GM21515 (cell line): Measurements from ENCODE around the gene LIN7B.
"Not testable (repeated sequence)": the region's sequence is repeated elsewhere in the genome, so short reads cannot be mapped to it uniquely, and the experiment has no call there.

ENCODE experiments used
- ATAC-seq: cut with Tn5 transposase; IDR thresholded peaks from one replicate; pipeline ENCODE4 v1.9.1; 2021; ENCODE audit not compliant: unreplicated experiment

Gene LIN7B, protein sequence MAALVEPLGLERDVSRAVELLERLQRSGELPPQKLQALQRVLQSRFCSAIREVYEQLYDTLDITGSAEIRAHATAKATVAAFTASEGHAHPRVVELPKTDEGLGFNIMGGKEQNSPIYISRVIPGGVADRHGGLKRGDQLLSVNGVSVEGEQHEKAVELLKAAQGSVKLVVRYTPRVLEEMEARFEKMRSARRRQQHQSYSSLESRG

GRCh38 chr19:49113762-49114629 is at the start of gene LIN7B:
Gene LIN7B (plus strand): TSS chr19:49114370. CDS start chr19:49114405, 35 bp downstream.
- ATAC-seq: peak; percentile 51

- no peak for ATAC-seq
Observed at GRCh38 chr19:49064768-49065611, 49.2 kb upstream of the LIN7B start, which contains the start of gene NTF4. Gene NTF4 (minus strand): TSS chr19:49064818. CDS start chr19:49061997, 2,821 bp downstream.

DNA sequence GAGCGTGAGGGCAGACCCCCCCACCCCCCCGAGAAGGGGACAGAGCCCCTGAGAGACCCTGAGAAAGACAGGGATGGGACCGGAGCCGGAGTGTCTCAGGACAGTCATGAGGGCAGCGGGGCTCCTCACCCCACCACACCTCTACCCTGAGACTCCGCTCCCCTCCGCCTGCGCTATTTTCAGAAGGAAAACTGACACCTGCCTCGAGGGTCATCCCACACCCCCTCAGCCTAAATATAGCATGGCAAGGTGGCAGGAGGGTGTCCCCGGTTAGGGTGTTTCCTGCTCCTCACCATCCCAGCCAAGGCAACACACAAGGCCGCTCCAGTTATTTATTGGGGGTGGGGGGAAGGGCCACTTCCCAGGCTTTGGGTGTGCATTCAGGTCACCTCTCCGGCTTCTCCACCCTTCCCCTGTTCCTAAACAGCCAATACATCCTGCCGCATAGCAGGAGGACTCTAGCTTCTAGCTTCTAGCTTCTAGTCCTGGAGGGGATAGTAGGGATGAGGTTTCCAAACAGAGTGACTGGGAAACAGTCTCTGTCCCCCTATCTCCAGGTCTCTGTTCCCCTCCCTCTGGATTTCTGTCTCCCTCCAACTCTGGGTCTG is 48.2 kb upstream of the LIN7B start:
- no peak for ATAC-seq

DNA sequence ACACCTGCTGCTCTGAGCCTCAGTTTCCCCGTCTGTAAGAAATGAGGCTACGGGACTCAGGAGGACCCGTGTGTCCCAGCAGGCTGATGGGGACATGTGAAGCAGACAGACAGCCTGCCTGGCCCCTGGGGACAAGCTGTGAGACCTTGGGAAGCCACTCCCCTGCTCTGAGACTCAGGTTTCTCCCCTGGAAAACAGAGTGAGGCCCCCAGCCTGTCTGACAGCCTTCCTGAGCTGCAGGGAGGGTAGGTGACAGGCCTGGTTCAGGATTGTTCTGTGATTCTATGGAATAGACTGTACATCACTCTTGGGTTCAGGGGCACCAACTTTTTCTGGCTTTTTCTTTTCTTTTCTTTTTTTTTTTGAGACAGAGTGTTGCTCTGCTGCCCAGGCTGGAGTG is 46.6 kb upstream of the LIN7B start:
- ATAC-seq: no peak

- ATAC-seq: no peak
Observed at GRCh38 chr19:49069026-49069425, 45.1 kb upstream of the LIN7B start.

- no peak for ATAC-seq
Observed at GRCh38 chr19:49070416-49070815, 43.8 kb upstream of the LIN7B start.

- ATAC-seq: no peak
Observed at GRCh38 chr19:49071860-49072547, 42.2 kb upstream of the LIN7B start.

GRCh38 chr19:49073514-49074378 is 40.4 kb upstream of the LIN7B start:
- ATAC-seq: no peak

GRCh38 chr19:49074869-49075268 is 39.3 kb upstream of the LIN7B start:
- ATAC-seq: not testable (repeated sequence)

DNA sequence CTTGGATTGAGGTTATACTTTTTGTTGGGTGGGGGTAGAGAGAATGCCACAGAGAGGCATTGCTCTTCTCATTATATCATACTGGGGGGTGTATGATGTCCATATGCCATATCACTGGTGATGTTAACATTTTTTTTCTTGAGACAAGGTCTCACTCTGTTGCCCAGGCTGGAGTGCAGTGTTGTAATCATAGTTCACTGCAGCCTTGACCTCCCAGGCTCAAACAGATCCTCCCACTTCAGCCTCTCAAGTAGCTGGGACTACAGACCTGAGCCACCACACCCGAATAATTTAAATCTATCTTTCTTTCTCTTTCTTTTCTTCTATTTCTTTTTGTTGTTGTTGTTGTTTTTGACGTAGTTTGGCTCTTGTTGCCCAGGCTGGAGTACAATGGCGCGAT is 33.8 kb upstream of the LIN7B start:
- ATAC-seq: no peak

DNA sequence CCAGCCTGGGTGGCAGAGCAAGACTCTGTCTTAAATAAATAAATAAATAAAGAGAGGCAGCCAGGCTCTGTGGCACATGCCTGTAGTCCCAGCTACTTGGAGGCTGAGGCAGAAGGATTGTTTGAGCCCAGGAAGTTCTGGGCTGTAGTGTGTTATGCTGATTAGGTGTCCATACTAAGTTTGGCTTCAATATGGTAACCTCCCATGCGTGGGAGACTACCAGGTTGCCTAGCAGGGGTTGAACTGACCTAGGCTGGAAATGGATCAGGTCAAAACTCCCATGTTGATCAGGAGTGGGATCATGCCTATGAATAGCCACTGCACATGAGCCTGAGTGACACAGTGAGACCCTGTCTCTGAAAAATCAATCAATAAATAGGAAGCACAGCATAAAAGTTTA is 32.9 kb upstream of the LIN7B start:
- ATAC-seq: no peak

- ATAC-seq: no peak
Observed at GRCh38 chr19:49084206-49085019, 29.8 kb upstream of the LIN7B start.

- ATAC-seq: peak; percentile 77
Observed at GRCh38 chr19:49085020-49085867, 28.9 kb upstream of the LIN7B start, which contains the start of gene SNRNP70. Gene SNRNP70 (plus strand): TSS chr19:49085451. CDS start chr19:49086415, 964 bp downstream.

DNA sequence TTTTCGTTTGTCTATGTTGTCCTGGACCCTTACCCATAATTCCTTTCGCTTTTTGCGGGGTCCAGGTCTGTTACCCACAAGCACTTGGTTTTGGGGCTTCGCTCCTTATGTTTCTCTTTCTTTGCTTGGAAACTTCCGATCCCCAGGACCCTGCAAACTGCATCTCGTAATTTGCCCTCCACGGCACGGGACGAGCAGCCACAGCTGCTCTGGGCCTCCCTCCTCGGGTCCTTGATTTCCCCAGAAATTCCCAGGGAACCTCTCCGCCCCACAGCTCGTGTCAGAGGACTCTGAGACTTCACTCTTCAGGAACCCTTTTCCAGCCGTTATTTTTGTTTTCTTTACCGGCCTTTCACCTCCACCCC is 28.3 kb upstream of the LIN7B start:
- no peak for ATAC-seq

GRCh38 chr19:49086296-49086695 is 27.9 kb upstream of the LIN7B start:
- no peak for ATAC-seq

GRCh38 chr19:49091391-49092038 is 22.7 kb upstream of the LIN7B start:
- no peak for ATAC-seq

- no peak for ATAC-seq
Observed at GRCh38 chr19:49092686-49093085, 21.5 kb upstream of the LIN7B start.
